ENCODE measurements around the gene PLEKHD1.

- TF ChIP-seq CTCF (IDR thresholded peaks at IDR 0.05) (no peak), POLR2A (IDR thresholded peaks at IDR 0.05) (no peak), EP300 (IDR thresholded peaks at IDR 0.05) (no peak)
These were observed 10.6 kb upstream of the PLEKHD1 start for GRCh38 chr14:69473946-69474345.

Measured in ovary (tissue), 3 donors.